SH-SY5Y (cell line): ENCODE data around the gene NME8.

Experiments
- GATA2 ChIP-seq: IDR thresholded peaks from 2 replicates; pipeline ENCODE4 v1.6.1; 2011; ENCODE audit warnings: mild to moderate bottlenecking, low read depth, low read length
- GATA3 ChIP-seq: IDR thresholded peaks from 2 replicates; pipeline ENCODE4 v1.6.1; 2011; ENCODE audit warnings: low read depth, mild to moderate bottlenecking, low read length, moderate library complexity

DNA sequence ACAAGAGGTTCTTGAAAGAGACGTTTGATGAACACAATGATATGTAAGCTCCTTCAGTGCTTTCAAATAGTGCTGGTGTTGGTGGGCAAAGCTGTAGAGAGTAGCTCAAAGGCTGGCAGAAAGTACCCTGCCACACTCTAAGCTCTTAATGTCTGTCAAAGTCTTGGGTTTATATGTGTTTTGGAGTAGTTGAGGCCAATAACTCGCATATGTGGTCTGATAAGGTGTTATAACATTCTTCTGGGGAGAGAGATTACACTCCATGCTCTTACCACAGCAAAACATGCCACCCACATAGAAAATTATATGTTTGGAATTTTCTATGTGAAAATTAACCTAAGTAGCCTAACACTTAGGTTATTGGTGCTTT, 30.8 kb upstream of the NME8 start:
- TF ChIP-seq GATA2 (no peak), GATA3 (no peak)
